IMR-90 (cell line): ENCODE data around the gene PLA2G4E. TPM values are rescaled to one million over a fixed set of nuclear protein-coding genes. Genes with fewer than 3 reads are reported as not detected.

Source experiments
- ATAC-seq: fragments of 200-7000 bp; cut with Tn5 transposase; 2 replicates; pipeline ENCODE4 v1.9.1; 2020; ENCODE audit warnings: low read depth, mild to moderate bottlenecking, moderate library complexity
- BruUV-seq: library from RNA; stranded (reverse); fragments of 400-500 nt; replicated peaks from 2 replicates; lab custom pipeline; 2021; lab: Mats Ljungman, UMichigan
- CTCF ChIA-PET: fragments of 300-600 bp; formaldehyde crosslinking; extraction: SDS; loops from one replicate; lab custom pipeline; 2021; ENCODE audit warnings: antibody characterized with exemption; lab: Yijun Ruan, JAX
- POLR2A ChIA-PET: fragments of 300-600 bp; sonication (Branson Sonifier 250); formaldehyde crosslinking; loops from one replicate; lab custom pipeline; 2022; ENCODE audit warnings: antibody characterized with exemption; ENCODE audit not compliant: unreplicated experiment; lab: Charles Lee
- DNase-seq: peaks from one replicate; pipeline ENCODE4 v3.0.0; 2013
- H2AFZ ChIP-seq: replicated peaks from 2 replicates; pipeline ENCODE3; 2013; ENCODE audit warnings: low read length, mild to moderate bottlenecking; ENCODE audit not compliant: poor library complexity
- H2AK5ac ChIP-seq: 2 replicates; pipeline ENCODE4 v1.6.1; 2013; ENCODE audit warnings: low read depth, low read length, inconsistent platforms
- H2AK9ac ChIP-seq: replicated peaks from 2 replicates; pipeline ENCODE3; 2013; ENCODE audit warnings: mild to moderate bottlenecking, low read depth, low read length, moderate library complexity; ENCODE audit not compliant: poor library complexity
- H2BK120ac ChIP-seq: 2 replicates; pipeline ENCODE4 v1.6.1; 2013; ENCODE audit warnings: low read depth, low read length, inconsistent platforms
- H2BK15ac ChIP-seq: 3 replicates; pipeline ENCODE4 v1.6.1; 2013; ENCODE audit warnings: low read depth, low read length, inconsistent platforms
- H2BK20ac ChIP-seq: 2 replicates; pipeline ENCODE4 v1.6.1; 2013; ENCODE audit warnings: low read depth, mild to moderate bottlenecking, inconsistent platforms, low read length, moderate library complexity
- H2BK5ac ChIP-seq: 2 replicates; pipeline ENCODE4 v1.6.1; 2013; ENCODE audit warnings: mild to moderate bottlenecking, low read depth, low read length, inconsistent platforms; ENCODE audit not compliant: poor library complexity, severe bottlenecking
- H3K14ac ChIP-seq: replicated peaks from 2 replicates; pipeline ENCODE4 v1.6.1; 2013; ENCODE audit warnings: low read depth, low read length, inconsistent platforms
- H3K18ac ChIP-seq: 2 replicates; pipeline ENCODE4 v1.6.1; 2013; ENCODE audit warnings: low read depth, low read length, control low read depth
- H3K23ac ChIP-seq: 2 replicates; pipeline ENCODE4 v1.6.1; 2013; ENCODE audit warnings: low read depth, low read length, inconsistent platforms
- H3K27ac ChIP-seq: 2 replicates; pipeline ENCODE4 v1.5.1; 2013; ENCODE audit warnings: mild to moderate bottlenecking, control low read depth, low read length; ENCODE audit not compliant: insufficient read depth
- H3K27me3 ChIP-seq: 2 replicates; pipeline ENCODE4 v1.6.1; 2013; ENCODE audit warnings: low read length; ENCODE audit not compliant: control insufficient read depth, insufficient read depth
- H3K36me3 ChIP-seq: 2 replicates; pipeline ENCODE4 v1.6.1; 2013; ENCODE audit warnings: low read length, mixed read lengths; ENCODE audit not compliant: control insufficient read depth, insufficient read depth
- H3K4ac ChIP-seq: 2 replicates; pipeline ENCODE4 v1.6.1; 2013; ENCODE audit warnings: low read depth, low read length, inconsistent platforms
- H3K4me1 ChIP-seq: 2 replicates; pipeline ENCODE4 v1.6.1; 2013; ENCODE audit warnings: low read length, mixed read lengths; ENCODE audit not compliant: control insufficient read depth, insufficient read depth
- H3K4me2 ChIP-seq: 2 replicates; pipeline ENCODE4 v1.6.1; 2013; ENCODE audit warnings: low read depth, mild to moderate bottlenecking, control low read depth, low read length, moderate library complexity
- H3K4me3 ChIP-seq: 2 replicates; pipeline ENCODE4 v1.5.1; 2013; ENCODE audit warnings: low read depth, mild to moderate bottlenecking, control low read depth, low read length, moderate library complexity; ENCODE audit not compliant: insufficient read depth
- H3K56ac ChIP-seq: 2 replicates; pipeline ENCODE4 v1.6.1; 2013; ENCODE audit warnings: low read length, inconsistent platforms; ENCODE audit not compliant: insufficient read depth; ENCODE audit errors: extremely low read depth
- H3K79me1 ChIP-seq, 2 experiments: 2 replicates each; pipeline ENCODE4 v1.6.1; 2013; ENCODE audit warnings: low read length in 2 of 2, inconsistent platforms in 1 of 2, low read depth in 1 of 2
- H3K9ac ChIP-seq: 2 replicates; pipeline ENCODE4 v1.6.1; 2013; ENCODE audit warnings: low read depth, low read length, control low read depth
- H3K9me1 ChIP-seq: 2 replicates; pipeline ENCODE4 v1.6.1; 2013; ENCODE audit warnings: low read length, inconsistent platforms; ENCODE audit not compliant: insufficient read depth
- H3K9me3 ChIP-seq: 2 replicates; pipeline ENCODE4 v1.6.1; 2013; ENCODE audit warnings: low read length; ENCODE audit not compliant: control insufficient read depth, insufficient read depth
- H4K20me1 ChIP-seq: 2 replicates; pipeline ENCODE4 v1.6.1; 2013; ENCODE audit warnings: low read length, inconsistent platforms; ENCODE audit not compliant: insufficient read depth
- H4K5ac ChIP-seq: 2 replicates; pipeline ENCODE4 v1.6.1; 2013; ENCODE audit warnings: mild to moderate bottlenecking, low read depth, low read length, control low read depth
- H4K8ac ChIP-seq, 2 experiments: 2 replicates each; pipeline ENCODE4 v1.6.1; 2013; ENCODE audit warnings: low read depth in 2 of 2, low read length in 2 of 2, control low read depth in 1 of 2, inconsistent platforms in 1 of 2
- H4K91ac ChIP-seq: 2 replicates; pipeline ENCODE4 v1.6.1; 2013; ENCODE audit warnings: low read depth, low read length, inconsistent platforms; ENCODE audit not compliant: insufficient read depth
- BHLHE40 ChIP-seq: fragments of 150-350 bp; IDR thresholded peaks from 2 replicates; pipeline ENCODE4 v1.6.1; 2016; ENCODE audit warnings: mild to moderate bottlenecking, low read depth, low read length
- CEBPB ChIP-seq: IDR thresholded peaks from 2 replicates; pipeline ENCODE4 v1.6.1; 2012; ENCODE audit warnings: low read depth, low read length, improper control_type of control experiment
- CHD1 ChIP-seq: IDR thresholded peaks from 2 replicates; pipeline ENCODE4 v1.6.1; 2012; ENCODE audit warnings: low read depth, low read length, improper control_type of control experiment
- FOS ChIP-seq: fragments of 150-350 bp; IDR thresholded peaks from 2 replicates; pipeline ENCODE4 v1.6.1; 2016; ENCODE audit warnings: low read depth, low read length
- MAFK ChIP-seq: IDR thresholded peaks from 2 replicates; pipeline ENCODE4 v1.6.1; 2012; ENCODE audit warnings: low read depth, low read length, improper control_type of control experiment
- MAZ ChIP-seq: IDR thresholded peaks from 2 replicates; pipeline ENCODE4 v1.6.1; 2012; ENCODE audit warnings: low read depth, mild to moderate bottlenecking, low read length, improper control_type of control experiment, moderate library complexity, borderline replicate concordance
- MXI1 ChIP-seq: IDR thresholded peaks from 2 replicates; pipeline ENCODE4 v1.6.1; 2012; ENCODE audit warnings: low read depth, mild to moderate bottlenecking, low read length, moderate library complexity, borderline replicate concordance
- NFE2L2 ChIP-seq: fragments of 150-350 bp; IDR thresholded peaks from 2 replicates; pipeline ENCODE4 v1.6.1; 2016; ENCODE audit warnings: low read depth, mild to moderate bottlenecking, low read length
- POLR2A ChIP-seq: IDR thresholded peaks from 2 replicates; pipeline ENCODE4 v1.6.1; 2012; ENCODE audit warnings: mild to moderate bottlenecking, low read depth, low read length
- RAD21 ChIP-seq: IDR thresholded peaks from 2 replicates; pipeline ENCODE4 v1.6.1; 2012; ENCODE audit warnings: low read length, improper control_type of control experiment
- RCOR1 ChIP-seq: IDR thresholded peaks from 2 replicates; pipeline ENCODE4 v1.6.1; 2012; ENCODE audit warnings: mild to moderate bottlenecking, low read length, improper control_type of control experiment; ENCODE audit not compliant: insufficient replicate concordance
- RFX5 ChIP-seq: IDR thresholded peaks from 2 replicates; pipeline ENCODE4 v1.8.0; 2012; ENCODE audit warnings: low read depth, mild to moderate bottlenecking, low read length, moderate library complexity
- SMC3 ChIP-seq: fragments of 150-350 bp; IDR thresholded peaks from 2 replicates; pipeline ENCODE4 v1.6.1; 2016; ENCODE audit warnings: low read depth, mild to moderate bottlenecking, antibody characterized with exemption, low read length, moderate library complexity
- WGBS, 2 experiments: methylation state at CpG; one replicate each; pipeline versions ENCODE4 v1.1.5 to v1.1.7; 2013; ENCODE audit warnings: missing lambda C conversion rate in 2 of 2; ENCODE audit not compliant: insufficient read length in 1 of 2; ENCODE audit errors: extremely low coverage in 2 of 2; 5-methylcytosine and 5-hydroxymethylcytosine counted together
- dilution Hi-C: fragments of 300-500 bp; cut with HindIII; formaldehyde crosslinking; loops from one replicate; pipeline ENCODE4 v1.14.3; 2018; ENCODE audit warnings: low sequenced_read_pairs; ENCODE audit not compliant: unreplicated experiment
- in situ Hi-C: fragments of 300-500 bp; cut with MboI; formaldehyde crosslinking; loops from 3 replicates; pipeline ENCODE4 v1.14.3; 2019; ENCODE audit warnings: low sequenced_read_pairs, inconsistent platforms, mixed read lengths
- intact Hi-C: fragments of 100-400 bp; cut with micrococcal nuclease; formaldehyde crosslinking; loops from 2 replicates; pipeline ENCODE4 v1.10.0; 2022
- polyA plus RNA-seq, 3 experiments: library from polyadenylated mRNA; depleted of rRNA; stranded (reverse); fragments of >200 nt; gene quantifications; 2 replicates each; pipeline ENCODE4 v1.2.3, GENCODE V29; 2012; ENCODE audit warnings: low replicate concordance in 1 of 3
- total RNA-seq: library from RNA; depleted of rRNA; stranded (reverse); fragments of >200 nt; gene quantifications from 2 replicates; pipeline ENCODE4 v1.2.3, GENCODE V29; 2012
- TF ChIP-seq, protein P1 (sequence below): fragments of 150-350 bp; IDR thresholded peaks from 2 replicates; pipeline ENCODE4 v1.6.1; 2017; ENCODE audit warnings: mild to moderate bottlenecking, antibody characterized with exemption, low read length, low read depth
- TF ChIP-seq, protein P2 (sequence below): conservative IDR thresholded peaks from 2 replicates; pipeline ENCODE4 v1.5.1; 2012; ENCODE audit warnings: mild to moderate bottlenecking, low read depth, low read length, improper control_type of control experiment
- TF ChIP-seq, protein P3 (sequence below): fragments of 150-350 bp; IDR thresholded peaks from 2 replicates; pipeline ENCODE4 v1.6.1; 2016; ENCODE audit warnings: low read depth, mild to moderate bottlenecking, low read length, moderate library complexity, borderline replicate concordance

PLA2G4E gene
- total and polyA plus RNA-seq, 2 of the 4 experiments (the other 2 are of a cell fraction) = not detected

DNA sequence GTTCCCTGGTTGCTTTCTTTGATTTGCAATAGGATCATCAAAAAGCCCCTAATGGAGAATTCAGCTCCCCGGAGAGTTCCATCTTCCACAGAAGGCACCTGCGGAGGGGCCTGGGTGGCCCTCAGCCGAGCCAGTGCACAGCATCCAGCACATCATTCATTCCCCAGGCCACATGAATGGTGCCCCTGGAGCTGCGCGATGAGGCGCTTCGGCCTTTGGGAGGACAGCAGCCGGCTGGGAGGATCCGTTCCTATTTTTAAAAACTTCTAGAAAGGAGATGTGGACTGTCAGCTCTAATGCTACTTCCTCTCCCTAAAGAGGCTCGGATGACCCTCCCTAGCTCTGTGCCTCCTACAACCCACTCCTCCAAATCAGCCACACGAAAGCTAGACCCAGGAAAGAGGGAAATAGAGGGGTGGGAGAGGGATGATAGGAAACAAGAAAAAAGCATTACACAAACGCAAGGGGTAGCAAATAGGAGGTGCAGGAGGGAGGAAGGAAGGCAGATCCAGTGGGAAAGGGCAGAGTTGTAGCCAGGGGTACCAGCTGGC lies 68.8 kb downstream of the PLA2G4E start:
- H3K9me1 ChIP-seq = peaks cover 18% of the 10 kb centered on the region
- no peak overlapping the region for H3K27ac ChIP-seq
- H2BK20ac ChIP-seq = no peak overlapping the region
- no peaks in the 10 kb centered on the region for H3K27me3 ChIP-seq
- BruUV-seq = no TSS peak
- ChIA-PET CTCF (interaction anchor here (1.0 kb wide), 1 partner anchor 16 kb away, joined by 3 read pairs; no protein-coding TSS in a partner anchor), POLR2A (no interaction called here)
- H2AK9ac ChIP-seq = no peak overlapping the region
- no peak overlapping the region for H4K8ac ChIP-seq
- H3K4me2 ChIP-seq = no peak overlapping the region
- TF ChIP-seq, protein P1, sequence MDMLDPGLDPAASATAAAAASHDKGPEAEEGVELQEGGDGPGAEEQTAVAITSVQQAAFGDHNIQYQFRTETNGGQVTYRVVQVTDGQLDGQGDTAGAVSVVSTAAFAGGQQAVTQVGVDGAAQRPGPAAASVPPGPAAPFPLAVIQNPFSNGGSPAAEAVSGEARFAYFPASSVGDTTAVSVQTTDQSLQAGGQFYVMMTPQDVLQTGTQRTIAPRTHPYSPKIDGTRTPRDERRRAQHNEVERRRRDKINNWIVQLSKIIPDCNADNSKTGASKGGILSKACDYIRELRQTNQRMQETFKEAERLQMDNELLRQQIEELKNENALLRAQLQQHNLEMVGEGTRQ = no peak
- TF ChIP-seq, protein P2, sequence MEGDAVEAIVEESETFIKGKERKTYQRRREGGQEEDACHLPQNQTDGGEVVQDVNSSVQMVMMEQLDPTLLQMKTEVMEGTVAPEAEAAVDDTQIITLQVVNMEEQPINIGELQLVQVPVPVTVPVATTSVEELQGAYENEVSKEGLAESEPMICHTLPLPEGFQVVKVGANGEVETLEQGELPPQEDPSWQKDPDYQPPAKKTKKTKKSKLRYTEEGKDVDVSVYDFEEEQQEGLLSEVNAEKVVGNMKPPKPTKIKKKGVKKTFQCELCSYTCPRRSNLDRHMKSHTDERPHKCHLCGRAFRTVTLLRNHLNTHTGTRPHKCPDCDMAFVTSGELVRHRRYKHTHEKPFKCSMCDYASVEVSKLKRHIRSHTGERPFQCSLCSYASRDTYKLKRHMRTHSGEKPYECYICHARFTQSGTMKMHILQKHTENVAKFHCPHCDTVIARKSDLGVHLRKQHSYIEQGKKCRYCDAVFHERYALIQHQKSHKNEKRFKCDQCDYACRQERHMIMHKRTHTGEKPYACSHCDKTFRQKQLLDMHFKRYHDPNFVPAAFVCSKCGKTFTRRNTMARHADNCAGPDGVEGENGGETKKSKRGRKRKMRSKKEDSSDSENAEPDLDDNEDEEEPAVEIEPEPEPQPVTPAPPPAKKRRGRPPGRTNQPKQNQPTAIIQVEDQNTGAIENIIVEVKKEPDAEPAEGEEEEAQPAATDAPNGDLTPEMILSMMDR = no peak
- TF ChIP-seq BHLHE40 (no peak), NFE2L2 (no peak), RAD21 (no peak), FOS (no peak), RFX5 (no peak), RCOR1 (no peak), CEBPB (no peak), MXI1 (no peak), POLR2A (no peak), SMC3 (no peak), MAFK (no peak), MAZ (no peak), CHD1 (no peak)
- TF ChIP-seq, protein P3, sequence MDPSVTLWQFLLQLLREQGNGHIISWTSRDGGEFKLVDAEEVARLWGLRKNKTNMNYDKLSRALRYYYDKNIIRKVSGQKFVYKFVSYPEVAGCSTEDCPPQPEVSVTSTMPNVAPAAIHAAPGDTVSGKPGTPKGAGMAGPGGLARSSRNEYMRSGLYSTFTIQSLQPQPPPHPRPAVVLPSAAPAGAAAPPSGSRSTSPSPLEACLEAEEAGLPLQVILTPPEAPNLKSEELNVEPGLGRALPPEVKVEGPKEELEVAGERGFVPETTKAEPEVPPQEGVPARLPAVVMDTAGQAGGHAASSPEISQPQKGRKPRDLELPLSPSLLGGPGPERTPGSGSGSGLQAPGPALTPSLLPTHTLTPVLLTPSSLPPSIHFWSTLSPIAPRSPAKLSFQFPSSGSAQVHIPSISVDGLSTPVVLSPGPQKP = no peak
- H2AFZ ChIP-seq = no peak overlapping the region
- peaks cover 33 to 80% of the 10 kb centered on the region in 2 experiments for H3K79me1 ChIP-seq
- no peak overlapping the region for H2BK120ac ChIP-seq
- H3K36me3 ChIP-seq = peaks cover 7% of the 10 kb centered on the region
- H3K23ac ChIP-seq = no peak overlapping the region
- DNase-seq (no peak), ATAC-seq (no peak)
- in situ Hi-C loops (no loop called here), intact Hi-C loops (no loop called here), dilution Hi-C loops (no loop called here)
- H3K4me1 ChIP-seq = peaks cover 16% of the 10 kb centered on the region
- no peaks in the 10 kb centered on the region for H3K9me3 ChIP-seq
- H3K4me3 ChIP-seq = no peak overlapping the region
- H2BK15ac ChIP-seq = no peak overlapping the region
- 0 out of 2 replicates have a peak, but pooled peaks cover 3% of the 10 kb centered on the region for H4K20me1 ChIP-seq
- H3K4ac ChIP-seq = no peak overlapping the region
- no peak overlapping the region for H3K56ac ChIP-seq
- H3K14ac ChIP-seq = no peak overlapping the region
- no peak overlapping the region for H4K5ac ChIP-seq
- H3K9ac ChIP-seq = no peak overlapping the region
- no peak overlapping the region for H4K91ac ChIP-seq
- WGBS, 2 experiments = no CpG with 5 or more reads among the region's 12 CpGs
- no peak overlapping the region for H3K18ac ChIP-seq
- H2BK5ac ChIP-seq = no peak overlapping the region
- peak overlapping the region; percentile 10; the same call in 1 of the 2 replicates for H2AK5ac ChIP-seq
